CD4-positive, alpha-beta T cell treated with Interleukin-21 for 1 hour (primary cell): ENCODE measurements around the gene IRS1.

Source experiments
- DNase-seq: peaks from one replicate; pipeline ENCODE4 v3.0.0-alpha.2; 2020

IRS1 gene

DNA sequence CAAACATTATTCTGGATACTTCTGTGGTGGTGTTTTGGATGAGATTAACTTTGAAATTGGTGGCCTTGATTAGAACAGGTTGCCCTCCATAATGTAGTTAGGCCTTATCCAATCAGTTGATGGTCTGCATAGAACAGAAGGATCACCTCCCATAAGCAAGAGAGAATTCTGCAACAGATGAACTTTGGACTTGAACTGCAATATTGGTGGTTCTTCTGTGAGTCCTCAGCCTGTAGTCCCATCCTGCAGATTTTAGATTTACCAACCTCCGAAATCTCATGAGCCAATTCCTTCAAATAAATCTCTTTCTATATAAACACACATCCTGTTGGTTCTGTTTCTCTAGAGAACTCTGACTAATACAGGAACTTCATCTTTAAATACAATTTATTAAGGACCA lies 81.9 kb downstream of the IRS1 start:
- DNase-seq = no peak

DNA sequence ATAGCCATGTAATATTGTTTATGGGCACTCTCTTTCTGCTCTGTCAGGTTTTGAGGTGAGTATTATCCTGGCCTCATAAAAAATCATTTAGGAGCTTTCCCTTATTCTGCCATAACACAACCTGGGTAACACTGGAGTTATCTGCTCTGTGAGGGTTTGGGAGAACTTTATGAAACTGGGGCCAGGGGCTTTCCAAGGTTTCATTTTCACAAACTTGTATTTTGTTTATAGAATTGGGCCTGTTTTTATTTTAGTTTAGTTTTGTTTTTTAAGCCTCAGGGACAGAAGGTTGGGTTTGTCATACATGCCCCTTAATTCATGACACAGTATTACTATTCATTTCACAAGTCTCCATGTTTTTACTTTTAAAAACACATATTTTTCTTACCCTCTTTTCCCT lies 83.5 kb downstream of the IRS1 start:
- DNase-seq = no peak

DNA sequence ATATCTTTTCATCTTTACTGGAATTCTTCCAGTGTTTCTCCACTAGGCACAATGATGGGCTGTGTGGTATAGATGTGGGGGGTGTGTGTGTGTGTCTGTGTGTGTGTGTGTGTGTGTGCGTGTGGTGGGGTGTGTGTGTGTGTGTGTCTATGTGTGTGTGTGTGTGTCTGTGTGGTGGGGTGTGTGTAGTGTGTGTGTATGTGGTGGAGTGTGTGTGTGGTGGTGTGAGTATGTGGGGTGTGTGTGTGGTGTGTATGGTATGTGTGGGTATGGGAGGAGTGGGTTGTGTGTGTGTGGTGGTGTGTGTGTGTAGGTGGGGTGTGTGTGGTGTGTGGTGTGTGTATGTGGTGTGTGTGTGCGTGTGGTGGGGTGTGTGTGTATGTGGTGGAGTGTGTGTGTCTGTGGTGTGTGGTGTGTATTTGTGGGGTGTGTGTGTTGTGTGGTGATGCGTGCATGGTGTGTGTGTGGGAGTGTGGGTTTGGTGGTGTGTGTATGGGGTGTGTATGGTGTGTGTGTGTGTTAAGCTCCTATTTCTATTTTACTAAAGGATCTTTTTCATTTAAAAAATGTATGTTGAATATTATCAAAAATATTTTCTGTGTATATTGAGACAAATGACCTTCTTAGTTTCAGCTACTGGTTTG lies 84.2 kb downstream of the IRS1 start:
- DNase-seq = no peak

DNA sequence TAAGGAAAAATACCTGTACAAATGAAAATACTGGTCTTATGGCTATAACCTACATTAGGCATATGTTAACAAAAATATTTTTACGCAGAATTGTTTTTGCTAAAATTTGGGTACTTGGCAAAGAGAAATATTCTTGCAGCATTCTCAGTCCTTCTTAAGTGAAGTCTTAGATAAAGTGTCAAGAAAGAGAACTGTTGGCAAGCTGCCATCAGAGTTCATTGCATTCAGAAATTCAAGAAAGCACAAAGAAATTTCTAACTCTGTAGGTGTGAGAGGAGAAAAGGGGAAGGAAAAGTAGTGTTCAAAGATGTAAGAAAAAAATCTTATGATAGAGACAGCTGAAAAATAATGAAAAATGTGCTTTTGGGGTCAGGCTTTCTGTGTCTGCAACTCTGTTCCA lies 86.7 kb downstream of the IRS1 start:
- DNase-seq = no peak

DNA sequence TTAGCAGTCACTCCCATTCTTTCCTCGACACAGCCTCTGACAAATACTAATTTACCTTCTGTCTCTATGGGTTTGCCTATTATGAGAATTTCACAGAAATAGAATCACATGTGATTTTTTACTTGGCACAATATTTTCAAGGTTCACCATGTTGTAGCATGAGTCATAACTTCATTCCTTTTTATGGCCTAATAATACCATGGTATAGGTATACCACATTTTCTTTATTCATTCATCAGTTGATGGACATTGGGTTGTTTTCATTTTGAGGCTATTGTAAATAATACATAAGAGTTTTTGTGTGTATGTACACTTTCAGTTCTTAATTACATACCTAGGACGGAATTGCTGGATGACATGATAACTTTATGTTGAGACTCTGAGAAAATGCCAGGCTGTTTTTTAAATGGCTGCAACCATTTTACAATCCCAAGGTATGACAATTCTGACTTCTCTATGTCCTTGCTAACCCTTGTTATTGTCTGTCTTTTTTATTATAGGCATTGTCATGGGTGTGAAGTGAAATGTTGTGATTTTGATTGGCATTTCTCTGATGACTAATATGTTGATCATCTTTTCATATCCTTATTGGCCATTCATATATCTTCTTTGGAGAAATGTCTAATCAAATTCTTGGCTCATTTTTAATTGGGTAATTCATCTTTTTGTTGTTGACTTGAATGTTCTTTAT lies 87.9 kb downstream of the IRS1 start:
- DNase-seq = no peak

DNA sequence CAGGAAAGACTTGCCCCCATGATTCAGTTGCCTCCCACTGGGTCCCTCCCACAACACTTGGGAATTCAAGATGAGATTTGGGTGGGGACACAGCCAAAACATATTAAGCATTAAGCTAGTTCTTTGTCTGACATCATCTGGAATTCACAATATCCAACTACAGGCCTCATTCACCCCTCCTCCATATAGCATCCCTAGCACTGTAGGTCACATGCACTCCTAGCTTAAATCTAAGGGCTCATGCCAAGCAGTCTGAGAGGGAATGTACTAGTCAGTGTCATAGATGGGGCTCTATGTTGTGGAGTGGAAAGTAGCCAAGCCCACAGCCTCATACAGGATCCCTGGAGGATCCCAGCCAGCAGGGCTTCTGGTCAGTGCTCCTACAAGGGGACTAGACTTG lies 92.1 kb downstream of the IRS1 start:
- no peak for DNase-seq

DNA sequence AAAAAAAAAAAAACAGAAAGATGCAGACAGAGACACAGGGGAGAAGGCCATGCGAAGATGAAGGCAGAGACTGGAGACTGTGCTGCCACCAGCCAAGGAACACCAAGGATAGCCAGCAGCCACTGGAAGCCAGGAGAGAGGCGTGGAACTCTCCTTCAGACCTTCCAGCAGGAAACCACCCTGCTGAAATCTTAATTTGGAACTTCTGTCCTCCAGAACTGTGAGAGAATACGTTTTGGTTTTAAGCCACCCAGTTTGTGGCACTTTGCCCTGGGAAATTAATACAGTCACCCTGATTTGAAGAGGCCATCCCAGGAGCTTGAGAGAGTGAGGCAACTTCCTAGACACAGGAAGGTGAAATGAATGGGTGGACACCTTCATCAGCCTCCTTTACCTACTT lies 93.7 kb downstream of the IRS1 start:
- DNase-seq = no peak

DNA sequence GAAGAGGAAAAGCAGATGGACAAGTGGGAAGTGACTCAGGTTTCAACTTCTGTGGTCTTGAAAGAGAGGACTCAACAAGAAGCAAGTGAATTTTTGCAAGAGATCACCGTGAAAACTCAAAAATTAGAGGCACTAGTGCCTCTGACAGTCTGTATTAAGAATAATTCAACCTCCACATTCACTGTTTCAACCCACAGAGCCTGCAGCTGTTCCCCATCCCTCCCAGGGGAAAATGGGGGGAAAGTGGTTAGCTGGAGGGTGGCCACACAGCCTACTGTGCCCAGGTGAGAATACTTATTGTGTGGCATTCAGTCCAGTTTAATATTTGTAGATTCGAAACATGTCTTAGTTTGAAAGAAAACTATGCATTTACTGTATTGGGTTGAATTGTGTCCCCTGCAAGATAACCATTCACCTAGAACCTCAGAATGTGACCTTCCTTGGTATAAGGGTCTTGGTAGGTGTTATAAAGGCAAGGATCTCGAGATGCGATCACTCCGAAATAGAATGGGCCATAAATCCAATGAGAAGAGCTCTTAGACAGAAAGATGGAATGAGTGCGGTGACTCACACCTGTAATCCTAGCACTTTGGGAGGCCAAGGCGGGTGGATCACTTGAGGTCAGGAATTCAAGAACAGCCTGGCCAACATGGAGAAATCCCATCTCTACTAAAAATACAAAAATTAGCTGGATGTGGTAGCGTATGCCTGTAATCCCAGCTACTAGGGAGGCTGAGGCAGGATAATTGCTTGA lies 94.3 kb downstream of the IRS1 start:
- no peak for DNase-seq

DNA sequence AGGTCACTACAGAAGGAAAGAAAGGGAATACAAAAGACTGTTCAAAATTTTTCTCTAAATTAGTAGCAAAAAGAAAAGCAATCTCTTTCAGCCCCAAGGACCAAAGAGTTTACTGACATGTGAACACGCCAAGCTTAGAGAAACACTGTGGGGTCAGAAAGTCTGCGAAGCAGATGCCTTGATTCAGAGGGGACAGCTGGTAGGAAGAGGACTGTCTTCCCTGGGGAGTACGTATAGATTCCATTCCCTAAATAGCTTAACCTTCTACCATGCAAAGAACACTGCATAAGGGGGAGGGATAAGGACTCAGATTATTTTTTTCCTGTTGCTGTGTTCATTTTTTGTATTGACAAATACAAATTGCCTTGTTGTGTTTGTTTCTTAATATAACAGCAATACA lies 96.1 kb downstream of the IRS1 start:
- no peak for DNase-seq

DNA sequence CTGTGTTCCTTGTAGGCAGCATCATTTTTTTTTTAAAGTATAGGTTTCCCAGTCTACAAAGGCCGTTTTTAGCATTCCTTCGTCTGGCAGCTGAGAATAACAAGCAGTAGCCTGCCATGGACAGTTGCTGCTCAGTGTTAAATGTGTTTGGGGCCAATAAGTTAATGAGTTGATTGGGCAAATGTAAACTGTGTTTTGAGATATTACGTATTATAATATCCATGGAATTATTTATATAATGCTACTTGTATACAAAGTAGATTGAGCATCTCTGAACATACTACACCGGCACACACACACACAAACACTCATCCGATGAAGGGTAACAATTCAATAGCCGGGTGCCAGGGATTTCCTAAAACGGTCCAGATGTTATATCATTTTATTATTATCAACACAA lies 97.2 kb downstream of the IRS1 start:
- no peak for DNase-seq

DNA sequence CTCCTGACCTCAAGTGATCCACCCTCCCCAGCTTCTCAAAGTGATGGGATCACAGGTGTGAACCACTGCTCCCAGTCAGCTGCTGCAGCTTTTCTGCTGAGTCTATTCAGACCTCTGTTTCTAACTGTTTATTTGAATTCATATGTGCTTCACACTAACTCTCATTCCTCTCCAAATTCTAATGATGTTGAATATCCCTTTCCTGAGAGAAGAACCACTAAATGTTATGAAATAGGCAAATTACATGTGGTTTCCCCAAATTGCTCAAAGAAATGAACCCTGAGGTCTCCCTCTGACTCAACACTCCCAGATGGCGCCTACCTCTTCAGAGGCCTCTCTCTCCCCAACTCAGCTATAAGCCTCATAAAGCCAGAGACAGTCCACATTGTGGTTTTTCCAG lies 98.6 kb downstream of the IRS1 start:
- DNase-seq = no peak

DNA sequence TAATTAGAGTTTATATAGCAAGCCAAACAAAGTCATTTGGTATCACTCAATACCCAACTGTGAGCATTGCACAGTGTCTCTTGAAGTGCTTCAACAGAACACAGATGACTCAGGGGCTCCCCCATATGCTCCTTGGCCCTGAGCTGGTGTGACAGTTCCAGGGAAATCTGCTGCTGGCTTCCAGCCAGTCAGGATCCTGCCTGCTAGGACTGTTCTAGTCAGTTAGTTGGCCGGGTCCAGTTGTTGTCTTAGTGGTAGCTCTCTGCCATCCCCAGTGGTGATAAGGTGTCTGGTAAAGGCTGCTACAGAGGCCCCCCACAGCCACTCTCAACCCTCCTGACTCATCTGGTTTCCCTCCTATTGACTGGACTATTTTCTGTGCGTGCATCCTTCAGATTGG lies 100.3 kb downstream of the IRS1 start:
- DNase-seq = no peak

DNA sequence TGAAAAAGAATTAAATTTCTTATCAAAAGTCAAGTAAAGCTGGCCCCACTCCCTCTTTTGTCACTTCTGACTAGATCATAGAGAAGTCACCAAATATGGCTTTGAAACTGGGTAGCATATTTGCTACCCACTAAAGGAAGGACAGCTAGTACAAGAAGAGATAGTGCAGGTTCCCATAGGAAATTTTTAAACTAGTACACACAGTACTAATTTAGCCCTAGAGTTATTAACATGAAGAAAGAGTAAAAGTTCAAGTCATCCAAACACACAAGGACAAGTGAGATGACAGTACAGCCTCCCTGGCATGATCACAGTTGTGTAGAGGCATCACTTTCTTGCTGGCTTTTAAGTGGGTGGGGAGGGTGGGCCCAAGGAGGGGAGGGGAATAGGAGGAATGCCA lies 100.9 kb downstream of the IRS1 start:
- DNase-seq = no peak

DNA sequence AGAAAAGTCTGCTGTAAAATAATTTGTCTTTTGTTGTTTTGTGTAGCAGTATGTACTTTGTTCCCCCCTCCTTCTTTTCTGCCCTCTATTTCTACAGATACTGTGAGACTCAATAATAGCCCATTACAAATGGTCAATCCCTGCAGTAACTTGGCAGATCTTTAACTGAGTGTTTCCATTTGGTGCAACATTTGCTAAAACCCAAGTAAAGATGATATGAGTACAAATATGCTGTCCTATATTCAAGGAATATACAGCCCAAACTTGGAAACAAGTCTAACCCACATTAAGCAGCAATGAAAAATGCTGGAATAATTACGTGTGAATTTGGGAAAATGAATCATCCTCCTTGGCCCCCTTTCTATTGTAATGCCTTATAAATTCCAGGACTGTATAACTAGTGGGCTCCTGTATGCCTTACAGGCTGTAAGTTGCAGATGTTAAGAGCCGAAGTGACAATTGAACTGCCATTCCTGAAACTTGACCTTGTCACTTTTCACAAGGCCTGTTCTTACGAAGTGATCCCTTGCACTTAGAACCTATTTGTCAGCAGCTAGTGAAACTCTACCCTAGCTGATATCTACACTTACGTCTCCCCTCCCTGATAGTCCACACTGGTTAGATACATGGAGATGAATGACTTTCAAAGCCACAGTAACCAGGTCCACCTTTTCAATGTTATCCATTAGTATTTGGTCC lies 104.9 kb downstream of the IRS1 start:
- no peak for DNase-seq

DNA sequence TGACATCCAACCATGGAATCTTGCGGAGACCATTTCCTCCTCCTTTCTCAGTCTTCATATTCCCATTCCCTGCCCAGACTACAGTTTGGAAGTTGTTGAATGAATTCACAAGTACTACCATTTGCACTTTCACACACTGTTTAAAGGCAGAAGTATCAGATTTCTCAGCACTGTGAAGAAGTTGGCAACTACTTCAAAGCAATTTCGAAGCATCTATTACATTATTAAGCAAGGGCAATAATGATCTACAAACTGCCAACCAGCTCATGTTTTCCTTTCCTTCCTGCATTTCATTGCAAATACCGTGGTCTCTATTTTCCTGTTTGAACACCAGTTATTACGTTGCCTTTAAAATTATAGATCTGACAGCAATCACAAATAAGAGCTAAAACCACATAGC lies 105.5 kb downstream of the IRS1 start:
- DNase-seq = no peak

DNA sequence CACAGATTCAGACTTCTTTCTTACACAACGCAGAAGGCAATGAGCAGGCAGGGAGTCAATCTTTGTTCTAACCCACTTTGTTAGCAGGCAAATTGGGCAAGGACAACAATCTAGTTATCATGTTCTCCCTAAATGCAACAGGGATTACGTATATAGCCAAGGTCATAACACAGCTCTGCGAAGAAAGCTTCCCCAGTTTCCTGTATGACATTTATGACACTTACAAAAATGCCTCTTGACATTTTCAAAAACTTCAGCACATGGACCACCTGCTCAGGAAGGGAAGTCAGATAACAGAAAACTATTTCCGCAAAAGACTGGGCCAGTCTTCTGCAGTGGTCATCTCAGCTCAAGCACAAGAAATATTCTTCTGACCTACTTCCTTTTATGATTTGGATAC lies 106.1 kb downstream of the IRS1 start:
- DNase-seq = no peak

DNA sequence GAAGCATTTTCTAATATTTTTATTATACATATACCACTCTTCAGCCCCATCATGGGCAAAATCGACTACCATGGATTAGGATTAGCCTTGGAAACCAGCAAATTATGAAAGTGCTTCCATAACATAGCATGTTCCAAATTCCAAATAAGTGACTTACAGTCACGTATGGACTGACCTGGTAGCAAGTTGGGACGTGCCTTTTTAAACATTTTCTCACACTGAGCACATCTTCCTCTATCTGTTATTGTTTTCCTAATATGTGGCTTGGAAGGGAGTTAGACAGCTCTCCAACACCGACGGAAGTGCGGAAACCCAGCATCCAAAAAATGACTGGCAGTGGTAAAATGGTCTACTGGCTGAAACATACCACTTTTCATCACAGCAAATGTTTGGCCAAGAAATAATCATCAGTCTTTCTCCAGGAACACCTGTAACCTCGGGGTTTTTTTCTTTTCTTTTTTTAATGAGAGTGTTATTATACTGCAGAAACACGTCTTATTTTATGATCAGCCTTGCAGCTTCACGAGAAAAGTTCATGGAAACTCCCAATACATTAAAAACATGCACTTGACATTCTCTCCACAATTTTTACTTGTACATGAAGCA lies 107.0 kb downstream of the IRS1 start:
- no peak for DNase-seq

DNA sequence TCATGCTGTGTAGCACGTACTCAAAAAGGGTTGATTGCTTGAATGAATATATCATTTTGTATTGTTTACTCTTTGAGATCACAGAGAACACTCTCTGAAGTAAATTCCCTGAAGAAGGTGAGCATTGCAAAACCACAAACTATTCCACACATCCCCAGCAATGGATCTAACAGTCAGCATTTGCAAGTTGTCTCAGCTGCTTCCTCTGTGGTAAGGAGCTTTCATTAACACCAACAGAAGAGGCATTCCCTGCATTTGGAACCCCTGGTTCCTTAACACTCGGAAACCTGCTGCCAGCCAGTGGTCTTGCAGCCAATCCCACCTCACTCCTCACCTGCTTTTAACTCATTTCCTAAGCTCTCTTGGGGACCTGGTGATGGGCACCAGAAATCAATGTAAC lies 108.4 kb downstream of the IRS1 start:
- no peak for DNase-seq

DNA sequence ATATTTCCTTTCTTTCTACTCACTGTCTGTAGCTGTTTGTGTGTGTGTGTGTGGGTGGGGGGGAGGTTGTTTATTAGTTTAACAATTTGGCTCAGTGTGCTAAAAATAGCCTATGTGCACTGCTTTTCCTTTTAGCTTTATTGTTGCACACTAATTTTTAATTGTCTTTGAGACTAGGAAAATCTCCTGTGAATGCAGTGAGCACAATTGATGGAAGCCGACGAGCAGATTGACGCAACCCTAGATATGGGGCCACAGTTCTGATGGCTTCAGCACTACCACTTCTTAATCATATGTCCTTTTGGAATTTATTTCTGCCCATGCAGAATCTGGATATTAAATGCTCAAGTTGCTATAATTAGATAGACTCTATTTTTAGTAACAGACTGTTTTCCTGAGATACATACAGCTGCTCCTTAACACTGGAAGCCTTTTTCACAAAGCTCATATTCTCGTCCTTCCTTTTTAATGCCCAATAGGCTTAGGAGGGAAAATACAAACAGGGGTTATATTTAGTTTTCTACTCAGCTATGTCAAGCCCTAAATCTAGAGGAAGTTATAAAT lies 109.1 kb downstream of the IRS1 start:
- no peak for DNase-seq

DNA sequence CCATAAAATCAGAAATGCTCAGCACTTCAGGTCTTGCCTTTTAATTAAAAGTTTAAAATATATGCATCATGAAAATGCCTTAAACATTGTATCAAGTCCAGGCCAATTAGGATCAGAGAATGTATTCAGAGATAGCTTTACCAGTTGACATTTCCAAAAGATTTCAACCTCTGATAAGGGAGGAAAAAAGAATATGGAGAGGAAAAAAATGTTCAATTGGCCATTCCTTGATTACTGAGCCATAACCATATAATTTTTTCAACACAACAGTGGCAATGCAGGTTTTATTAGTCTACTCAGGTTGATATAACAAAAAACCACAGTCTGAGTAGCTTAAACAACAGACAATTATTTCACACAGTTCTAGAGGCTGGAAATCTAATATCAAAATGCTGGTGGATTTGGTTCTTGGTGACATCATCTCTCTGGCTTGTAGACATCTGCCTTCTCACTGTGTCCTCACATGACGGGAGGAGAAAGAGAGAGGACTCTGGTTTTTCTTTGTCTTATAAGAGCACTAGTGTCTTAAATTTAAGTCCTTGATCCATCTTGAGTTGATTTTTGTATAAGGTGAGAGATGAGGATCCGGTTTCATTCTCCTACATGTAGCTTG lies 111.9 kb downstream of the IRS1 start:
- no peak for DNase-seq

DNA sequence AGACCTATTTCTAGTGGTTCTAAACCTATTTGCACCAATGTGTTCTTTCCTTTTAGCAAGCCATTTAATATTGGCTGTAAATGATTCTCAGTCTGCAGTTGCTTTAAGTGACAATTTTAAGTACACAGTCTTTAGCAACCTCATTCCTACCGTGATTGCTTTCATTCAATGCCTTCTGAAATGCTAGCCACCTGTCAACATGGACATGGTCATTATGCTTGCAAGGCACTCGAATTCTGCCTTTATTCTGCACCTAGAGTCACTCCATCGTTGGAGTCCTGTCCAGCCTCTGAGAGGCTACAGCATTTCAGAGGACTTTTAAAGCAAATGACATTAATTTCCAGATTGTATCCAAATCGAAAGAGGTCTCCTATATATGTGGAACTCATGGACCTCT lies 115.1 kb downstream of the IRS1 start:
- no peak for DNase-seq

DNA sequence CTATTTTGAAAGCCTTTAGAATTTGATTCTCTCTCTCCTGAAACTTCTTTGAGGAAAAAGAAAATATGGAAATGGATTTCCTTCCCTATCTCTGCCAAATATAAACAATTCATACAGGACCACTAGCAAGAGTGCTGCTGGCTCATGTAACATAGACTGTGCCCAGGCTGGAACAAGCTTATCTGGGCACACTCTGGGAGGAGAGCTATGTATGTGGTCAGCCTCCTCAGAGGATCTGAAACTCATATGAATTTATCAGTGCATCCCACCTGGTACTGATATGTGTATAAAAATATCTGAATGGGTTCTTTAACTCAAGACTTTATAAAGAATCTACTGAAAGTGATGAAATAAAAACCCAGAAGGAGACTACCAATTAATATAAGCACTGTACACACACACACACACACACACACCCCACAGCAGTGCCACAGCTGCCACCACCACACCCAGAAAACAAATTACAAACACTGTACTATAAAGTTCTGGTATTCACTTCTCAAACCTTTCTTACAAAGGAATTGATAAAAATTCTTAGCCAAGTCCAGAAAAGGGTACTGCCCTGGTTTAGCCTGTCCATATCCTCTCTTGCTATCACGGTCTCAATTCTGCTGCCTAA lies 115.6 kb downstream of the IRS1 start:
- no peak for DNase-seq
